Testis (tissue), 5 donors: ENCODE data around the gene LSS. TPM values are rescaled to one million over a fixed set of nuclear protein-coding genes. Genes with fewer than 3 reads are reported as not detected.

Experiments used
- DNase-seq: peaks from one replicate; pipeline ENCODE4 v3.0.0-alpha.2; 2019
- H3K27ac ChIP-seq, 2 donors: fragments of 200-600 bp; sonication (generic); one replicate each; pipeline ENCODE4 v1.5.1; 2019
- H3K27me3 ChIP-seq: fragments of 200-600 bp; sonication (generic); one replicate; pipeline ENCODE4 v1.5.1; 2019
- H3K36me3 ChIP-seq: fragments of 200-600 bp; sonication (generic); one replicate; pipeline ENCODE4 v1.5.1; 2017; ENCODE audit warnings: low read depth; ENCODE audit errors: missing control alignments
- H3K4me1 ChIP-seq: fragments of 200-600 bp; sonication (generic); one replicate; pipeline ENCODE4 v1.5.1; 2019
- H3K4me3 ChIP-seq, 2 donors: fragments of 200-600 bp; sonication (generic); one replicate each; pipeline ENCODE4 v1.5.1; 2017 to 2019
- H3K9me3 ChIP-seq: fragments of 200-600 bp; sonication (generic); one replicate; pipeline ENCODE4 v1.5.1; 2017
- POLR2A ChIP-seq: fragments of 450-650 bp; IDR thresholded peaks from one replicate; pipeline ENCODE4 v1.6.1; 2017; ENCODE audit warnings: antibody characterized with exemption, mild to moderate bottlenecking, moderate library complexity
- WGBS, 2 donors: methylation state at CpG; one replicate each; pipeline ENCODE4 v1.1.5; 2018; 5-methylcytosine and 5-hydroxymethylcytosine counted together
- intact Hi-C: fragments of 100-400 bp; cut with DNase I; formaldehyde crosslinking; loops from one replicate; pipeline ENCODE4 v1.15.1; 2023; ENCODE audit warnings: low total_unique reads
- long read RNA-seq, 2 donors: transcript quantifications; one replicate each; lab custom pipeline, GENCODE V29; 2026
- polyA plus RNA-seq: library from polyadenylated mRNA; stranded (reverse); fragments of 350-450 nt; fragmentation: Illumina TruSeq; extraction: RNeasy Lipid Tissue Mini Kit (QIAGEN cat#74804); gene quantifications from one replicate; pipeline ENCODE4 v1.2.3, GENCODE V29; 2014; ENCODE audit warnings: low read depth, low replicate concordance; ENCODE audit not compliant: insufficient read depth
- total RNA-seq, 2 donors: library from RNA; depleted of rRNA; stranded (reverse); fragments of >200 nt; gene quantifications; one replicate each; pipeline ENCODE4 v1.2.3, GENCODE V29; 2016
- TF ChIP-seq, protein P1 (sequence below), 3 experiments: fragments of 450-650 bp in 2 of 3; fragments of 200-600 bp in 1 of 3; sonication (generic) in 1 of 3; IDR thresholded peaks; one replicate each; pipeline ENCODE4 v1.5.1; 2016 to 2019; ENCODE audit warnings: antibody characterized with exemption in 3 of 3, mild to moderate bottlenecking in 2 of 3, moderate library complexity in 1 of 3

The LSS gene
- total RNA-seq (100 to 1,000 TPM; 126 to 152 TPM), polyA plus RNA-seq (35.6 TPM)
- long read RNA-seq, donor 1, full-length matches to known transcripts = 19 of 204 reads
- long read RNA-seq, donor 1, partial matches to known transcripts = 185 of 204 reads
- long read RNA-seq, donor 1, other reads (novel, unspliced or antisense) = 0 of 204 reads
- long read RNA-seq, donor 2, full-length matches to known transcripts = 17 of 29 reads
- long read RNA-seq, donor 2, partial matches to known transcripts = 7 of 29 reads
- long read RNA-seq, donor 2, other reads (novel, unspliced or antisense) = 5 of 29 reads

GRCh38 chr21:46228345-46229051 is at the start of gene LSS:
Gene LSS (minus strand): TSS chr21:46228774. CDS start chr21:46228745, 29 bp downstream.
- WGBS, 2 donors = 0% methylated on average over 2 to 54 of the region's 77 CpGs
- Histone ChIP-seq H3K36me3 (no peaks in the 10 kb centered on the region), H3K9me3 (no peaks in the 10 kb centered on the region), H3K27ac (peak within 1 kb of the TSS; percentile 88 to 89), H3K27me3 (no peaks in the 10 kb centered on the region), H3K4me1 (peaks cover 19% of the 10 kb centered on the region), H3K4me3 (peak within 1 kb of the TSS; percentile 81 to 94)
- TF ChIP-seq POLR2A = no peak
- TF ChIP-seq, protein P1, sequence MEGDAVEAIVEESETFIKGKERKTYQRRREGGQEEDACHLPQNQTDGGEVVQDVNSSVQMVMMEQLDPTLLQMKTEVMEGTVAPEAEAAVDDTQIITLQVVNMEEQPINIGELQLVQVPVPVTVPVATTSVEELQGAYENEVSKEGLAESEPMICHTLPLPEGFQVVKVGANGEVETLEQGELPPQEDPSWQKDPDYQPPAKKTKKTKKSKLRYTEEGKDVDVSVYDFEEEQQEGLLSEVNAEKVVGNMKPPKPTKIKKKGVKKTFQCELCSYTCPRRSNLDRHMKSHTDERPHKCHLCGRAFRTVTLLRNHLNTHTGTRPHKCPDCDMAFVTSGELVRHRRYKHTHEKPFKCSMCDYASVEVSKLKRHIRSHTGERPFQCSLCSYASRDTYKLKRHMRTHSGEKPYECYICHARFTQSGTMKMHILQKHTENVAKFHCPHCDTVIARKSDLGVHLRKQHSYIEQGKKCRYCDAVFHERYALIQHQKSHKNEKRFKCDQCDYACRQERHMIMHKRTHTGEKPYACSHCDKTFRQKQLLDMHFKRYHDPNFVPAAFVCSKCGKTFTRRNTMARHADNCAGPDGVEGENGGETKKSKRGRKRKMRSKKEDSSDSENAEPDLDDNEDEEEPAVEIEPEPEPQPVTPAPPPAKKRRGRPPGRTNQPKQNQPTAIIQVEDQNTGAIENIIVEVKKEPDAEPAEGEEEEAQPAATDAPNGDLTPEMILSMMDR (IDR thresholded peaks at IDR 0.05) = no peak
- intact Hi-C loops = no loop called here
- DNase-seq = peak; percentile 97

GRCh38 chr21:46274797-46275390 is 46.3 kb upstream of the LSS start:
- Histone ChIP-seq H3K36me3 (no peaks in the 10 kb centered on the region), H3K4me3 (no peak overlapping the region), H3K9me3 (no peaks in the 10 kb centered on the region), H3K27me3 (no peaks in the 10 kb centered on the region), H3K4me1 (no peaks in the 10 kb centered on the region), H3K27ac (no peak overlapping the region)
- 93 to 94% methylated on average over 11 of the region's 11 CpGs for WGBS, 2 donors
- TF ChIP-seq, protein P1 (IDR thresholded peaks at IDR 0.05) = no peak
- no peak for TF ChIP-seq POLR2A
- intact Hi-C loops = no loop called here
- DNase-seq = no peak

DNA sequence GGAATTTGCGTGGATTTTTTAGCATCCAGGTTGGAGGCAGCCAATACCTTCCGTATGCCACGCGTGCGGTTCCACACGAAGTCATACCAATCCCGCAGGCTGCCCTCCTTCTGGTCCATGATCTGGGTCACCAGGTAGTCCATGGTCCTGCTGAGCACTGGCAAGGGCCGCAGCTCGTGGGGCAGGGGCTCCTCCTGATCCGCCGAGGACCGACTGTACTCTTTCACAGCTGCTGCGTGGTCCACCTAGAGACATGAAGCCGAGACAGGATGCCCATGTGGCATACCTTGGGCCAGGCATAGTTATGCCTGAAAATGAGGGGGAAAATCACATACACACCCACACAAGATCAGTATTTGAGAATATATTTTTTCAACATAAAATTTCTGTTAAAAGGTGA is 44.8 kb upstream of the LSS start:
- H3K27me3 ChIP-seq = no peaks in the 10 kb centered on the region
- no peaks in the 10 kb centered on the region for H3K4me1 ChIP-seq
- H3K4me3 ChIP-seq = no peak overlapping the region
- DNase-seq = no peak
- H3K27ac ChIP-seq = no peak overlapping the region
- WGBS, 2 donors = 95 to 97% methylated on average over 14 of the region's 14 CpGs
- TF ChIP-seq, protein P1 (IDR thresholded peaks at IDR 0.05) = no peak
- no peak for TF ChIP-seq POLR2A
- peaks cover 1% of the 10 kb centered on the region for H3K36me3 ChIP-seq
- intact Hi-C loops = no loop called here
- no peaks in the 10 kb centered on the region for H3K9me3 ChIP-seq

DNA sequence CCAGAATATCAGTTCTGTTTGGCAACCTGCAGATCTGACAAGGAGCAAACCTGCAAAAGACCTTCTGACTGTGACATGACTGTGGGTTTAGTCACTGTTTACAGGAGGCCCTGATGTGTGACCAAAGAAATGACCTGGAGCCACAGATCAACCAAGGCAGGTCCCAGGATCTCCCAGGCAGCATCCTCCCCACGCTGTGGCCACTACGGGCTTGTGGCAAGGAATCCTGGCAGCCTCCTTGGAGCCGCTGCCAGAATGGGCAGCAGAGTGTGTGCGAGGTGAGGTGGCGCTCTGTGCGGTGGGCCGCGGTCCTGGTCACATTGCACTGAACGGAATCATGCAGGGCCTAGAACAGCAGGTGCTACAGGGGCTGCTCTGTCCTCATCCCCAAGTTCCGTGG is 40.9 kb upstream of the LSS start:
- TF ChIP-seq POLR2A = no peak
- TF ChIP-seq, protein P1 (IDR thresholded peaks at IDR 0.05) = no peak
- Histone ChIP-seq H3K27ac (no peak overlapping the region), H3K9me3 (no peaks in the 10 kb centered on the region), H3K27me3 (no peaks in the 10 kb centered on the region), H3K4me1 (no peaks in the 10 kb centered on the region), H3K4me3 (no peak overlapping the region), H3K36me3 (peaks cover 4% of the 10 kb centered on the region)
- intact Hi-C loops = no loop called here
- 91 to 97% methylated on average over 4 to 10 of the region's 10 CpGs for WGBS, 2 donors
- no peak for DNase-seq
